Muscle of arm (tissue), 12 donors: ENCODE data around the gene MYOD1. TPM values are rescaled to one million over a fixed set of nuclear protein-coding genes. Genes with fewer than 3 reads are reported as not detected.

Source experiments
- DNase-seq: peaks from one replicate; pipeline ENCODE4 v3.0.0-alpha.2; 2013
- polyA plus RNA-seq, 12 donors: library from polyadenylated mRNA; unstranded; fragments of 120-200 nt; gene quantifications; one replicate each; pipeline ENCODE4 v1.2.1, GENCODE V29; 2013; ENCODE audit not compliant: insufficient read length in 12 of 12

The MYOD1 gene
- polyA plus RNA-seq, 12 donors: 20.0 to 249 (median 46.7) TPM

- no peak for DNase-seq
Measured at GRCh38 chr11:17767914-17768313, 48.5 kb downstream of the MYOD1 start.

- DNase-seq: no peak
Measured at GRCh38 chr11:17768547-17768946, 49.2 kb downstream of the MYOD1 start.

GRCh38 chr11:17769218-17769617 lies 49.8 kb downstream of the MYOD1 start:
- DNase-seq: no peak

DNA sequence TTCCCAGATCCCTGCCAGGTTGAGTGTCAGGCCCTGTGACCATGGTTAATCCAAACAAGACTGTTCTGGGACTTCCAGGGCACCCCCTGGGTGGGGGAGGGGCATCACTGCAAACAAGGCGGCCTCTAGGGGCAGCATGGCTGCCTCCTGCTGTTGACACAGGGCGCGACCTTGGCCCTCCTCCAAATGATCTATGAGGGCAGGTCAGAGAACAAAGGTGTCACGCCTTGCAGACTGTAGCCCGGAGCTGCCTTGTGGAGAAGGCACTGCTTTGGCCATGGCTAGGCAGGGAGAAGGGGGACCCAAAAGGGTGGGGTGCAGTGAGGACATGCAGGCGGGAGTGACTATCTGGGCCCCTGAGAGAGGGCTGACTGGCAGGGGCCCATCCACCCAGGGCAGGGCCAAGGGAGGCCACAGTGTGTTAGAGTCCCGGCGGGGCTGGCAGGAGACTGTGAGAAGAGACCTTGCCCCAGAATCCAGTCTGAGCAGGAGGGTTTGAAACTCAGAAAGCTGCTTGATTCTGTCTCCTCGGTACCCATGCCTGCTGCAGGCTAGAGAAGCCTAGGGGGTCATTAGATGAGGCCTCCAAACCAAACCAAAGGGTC lies 50.8 kb downstream of the MYOD1 start:
- no peak for DNase-seq

GRCh38 chr11:17770917-17771316 lies 51.5 kb downstream of the MYOD1 start:
- DNase-seq: no peak

DNA sequence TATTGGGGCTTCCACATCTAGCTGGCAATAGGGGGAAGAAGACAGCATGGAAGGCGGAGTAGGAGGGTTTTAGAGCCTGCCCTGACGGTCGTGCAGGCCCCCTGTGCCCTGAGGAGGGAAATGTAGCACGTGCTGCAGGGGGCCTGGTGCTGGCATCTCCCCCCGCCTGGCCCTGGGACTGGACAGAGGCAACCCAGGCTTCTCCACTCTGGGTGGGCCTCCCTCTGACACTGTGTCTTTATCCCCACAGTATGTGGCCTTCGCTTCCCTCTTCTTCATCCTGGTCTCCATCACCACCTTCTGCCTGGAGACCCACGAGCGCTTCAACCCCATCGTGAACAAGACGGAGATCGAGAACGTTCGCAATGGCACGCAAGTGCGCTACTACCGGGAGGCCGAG lies 52.0 kb downstream of the MYOD1 start:
- DNase-seq: no peak

Other genes with a start within 250 kb of the MYOD1 start
- gene ABCC8, start 242.7 kb upstream of the MYOD1 start, polyA plus RNA-seq: 1 to 10 TPM in 10 of 12 donors, not detected in 2; 2.0 to 6.6 (median 2.5) TPM
- 10 to 100 TPM in 1 of 12 donors, 1 to 10 TPM in 1, under 1 TPM in 9, not detected in 1; 0.15 to 18.1 (median 0.48) TPM for gene USH1C, start 175.2 kb upstream of the MYOD1 start, polyA plus RNA-seq
- under 1 TPM in 6 of 12 donors, not detected in 6; 0.01 to 0.04 (median 0.02) TPM for gene OTOG, start 172.3 kb upstream of the MYOD1 start, polyA plus RNA-seq
- 1 to 10 TPM in 8 of 12 donors, under 1 TPM in 2, not detected in 2; 0.85 to 3.5 (median 1.5) TPM for gene KCNC1, start 15.2 kb downstream of the MYOD1 start, polyA plus RNA-seq